ENCODE results near the gene ABI3BP. TPM values are rescaled to one million over a fixed set of nuclear protein-coding genes. Genes with fewer than 3 reads are reported as not detected.
"Not testable (repeated sequence)": the region's sequence is repeated elsewhere in the genome, so short reads cannot be mapped to it uniquely, and the experiment has no call there.

ABI3BP gene
- total RNA-seq, 4 donors from 2014 or later = 6.2 to 68.7 (median 18.8) TPM

GRCh38 chr3:100947119-100947518 is 46.1 kb downstream of the ABI3BP start:
- TF ChIP-seq POLR2A (IDR thresholded peaks at IDR 0.05) (no peak), CTCF (IDR thresholded peaks at IDR 0.05) (no peak)
- Histone ChIP-seq H3K9me3 (no peaks in the 10 kb centered on the region), H3K27me3 (no peaks in the 10 kb centered on the region), H3K4me3 (no peak overlapping the region), H3K4me1 (peaks cover 0 to 10% (median 0%) of the 10 kb centered on the region in 3 donors), H3K27ac (no peak overlapping the region), H3K36me3 (no peaks in the 10 kb centered on the region)
- WGBS, 2 donors = 41 to 50% methylated on average over 3 of the region's 3 CpGs
- intact Hi-C loops (cut with DNase I) = no loop called here
- no peak for DNase-seq

- DNase-seq; H3K36me3 ChIP-seq; intact Hi-C loops (cut with DNase I); H3K27ac ChIP-seq; H3K4me3 ChIP-seq; H3K9me3 ChIP-seq; H3K27me3 ChIP-seq: not testable (repeated sequence)
- H3K4me1 ChIP-seq = peaks cover 0 to 19% (median 0%) of the 10 kb centered on the region in 3 donors
- 78 to 79% methylated on average over 2 of the region's 2 CpGs for WGBS, 2 donors
Observed at GRCh38 chr3:100946096-100946495, 47.1 kb downstream of the ABI3BP start.

GRCh38 chr3:100941451-100941850 is 51.8 kb downstream of the ABI3BP start:
- H3K9me3 ChIP-seq = no peaks in the 10 kb centered on the region
- 52 to 55% methylated on average over 1 to 2 of the region's 2 CpGs for WGBS, 2 donors
- H3K27ac ChIP-seq = peak overlapping the region in 3 of 4 donors; percentile 36 to 76 (median 57)
- DNase-seq = no peak
- no peaks in the 10 kb centered on the region for H3K36me3 ChIP-seq
- no peak for TF ChIP-seq POLR2A (IDR thresholded peaks at IDR 0.05)
- TF ChIP-seq CTCF (IDR thresholded peaks at IDR 0.05) = no peak
- intact Hi-C loops (cut with DNase I) = no loop called here
- peaks cover 0 to 18% (median 0%) of the 10 kb centered on the region in 3 donors for H3K4me1 ChIP-seq
- H3K4me3 ChIP-seq = no peak overlapping the region
- no peaks in the 10 kb centered on the region for H3K27me3 ChIP-seq

GRCh38 chr3:100941041-100941440 is 52.2 kb downstream of the ABI3BP start:
- Histone ChIP-seq H3K36me3 (no peaks in the 10 kb centered on the region), H3K27ac (peak overlapping the region in 3 of 4 donors; percentile 36 to 76 (median 57)), H3K4me3 (no peak overlapping the region), H3K9me3 (no peaks in the 10 kb centered on the region), H3K27me3 (no peaks in the 10 kb centered on the region), H3K4me1 (peaks cover 0 to 18% (median 0%) of the 10 kb centered on the region in 3 donors)
- no peak for DNase-seq
- no peak for TF ChIP-seq CTCF (IDR thresholded peaks at IDR 0.05)
- no peak for TF ChIP-seq POLR2A (IDR thresholded peaks at IDR 0.05)
- intact Hi-C loops (cut with DNase I) = no loop called here
- 14 to 36% methylated on average over 2 of the region's 2 CpGs for WGBS, 2 donors

- no peaks in the 10 kb centered on the region for H3K27me3 ChIP-seq
- no peaks in the 10 kb centered on the region for H3K36me3 ChIP-seq
- no peak overlapping the region for H3K27ac ChIP-seq
- H3K4me3 ChIP-seq = no peak overlapping the region
- no peaks in the 10 kb centered on the region for H3K9me3 ChIP-seq
- intact Hi-C loops (cut with DNase I) = no loop called here
- TF ChIP-seq CTCF (IDR thresholded peaks at IDR 0.05) (no peak), POLR2A (IDR thresholded peaks at IDR 0.05) (no peak)
- 43 to 58% methylated on average over 1 of the region's 1 CpG for WGBS, 2 donors
- DNase-seq = no peak
- peaks cover 0 to 17% (median 0%) of the 10 kb centered on the region in 3 donors for H3K4me1 ChIP-seq
Observed at GRCh38 chr3:100936931-100937330, 56.3 kb downstream of the ABI3BP start.

- no peak for DNase-seq
- no peaks in the 10 kb centered on the region for H3K36me3 ChIP-seq
- intact Hi-C loops (cut with DNase I) = no loop called here
- no peaks in the 10 kb centered on the region for H3K9me3 ChIP-seq
- H3K4me3 ChIP-seq = no peak overlapping the region
- WGBS, 2 donors = 72 to 77% methylated on average over 4 of the region's 4 CpGs
- H3K27ac ChIP-seq = no peak overlapping the region
- no peaks in the 10 kb centered on the region for H3K27me3 ChIP-seq
- TF ChIP-seq POLR2A (IDR thresholded peaks at IDR 0.05) (no peak), CTCF (IDR thresholded peaks at IDR 0.05) (no peak)
- H3K4me1 ChIP-seq = no peaks in the 10 kb centered on the region
Observed at GRCh38 chr3:100932491-100932890, 60.7 kb downstream of the ABI3BP start.
